Spinal cord (tissue), 4 donors: Measurements from ENCODE around the gene HOXD4. TPM values are rescaled to one million over a fixed set of nuclear protein-coding genes. Genes with fewer than 3 reads are reported as not detected.

Experiments
- polyA plus RNA-seq, 2 donors: library from polyadenylated mRNA; unstranded; fragments of 120-200 nt; gene quantifications; one replicate each; pipeline ENCODE4 v1.2.1, GENCODE V29; 2013; ENCODE audit not compliant: insufficient read length in 2 of 2
- small RNA-seq: library from RNA; depleted of rRNA; stranded (forward); fragments of <200 nt; gene quantifications from one replicate; pipeline ENCODE3, GENCODE V24; 2014; ENCODE audit warnings: low replicate concordance
- total RNA-seq, 2 donors: library from RNA; depleted of rRNA in 1 of 2; stranded (reverse); fragments of 120-200 nt in 1 of 2; fragments of >200 nt in 1 of 2; gene quantifications; one replicate each; pipeline versions ENCODE4 v1.2.3 to v1.2.4, GENCODE V29; 2013 to 2014

Gene HOXD4
- total and polyA plus RNA-seq, 4 donors = 3.9 to 19.8 (median 12.4) TPM

Small RNA genes within 50 kb of the gene (small RNA-seq; reads per million reads assigned to genes)
- gene MIR10B = 171,554 reads per million, percentile 100 among the genes with 10 or more reads in this experiment

Other genes with a start within 250 kb of the HOXD4 start
- 10 to 100 TPM; 38.7 to 72.8 TPM for gene LNPK, start 149.3 kb upstream of the HOXD4 start, total RNA-seq
- gene LNPK, start 149.3 kb upstream of the HOXD4 start, polyA plus RNA-seq = 10 to 100 TPM; 26.2 to 40.6 TPM
- gene EVX2, start 67.6 kb upstream of the HOXD4 start, total RNA-seq = under 1 TPM; 0.17 to 0.59 TPM
- 1 to 10 TPM in 1 of 2 donors, under 1 TPM in 1; 0.74 to 1.1 TPM for gene EVX2, start 67.6 kb upstream of the HOXD4 start, polyA plus RNA-seq
- gene HOXD13, start 58.8 kb upstream of the HOXD4 start, total RNA-seq = under 1 TPM in 1 of 2 donors, not detected in 1; 0.10 TPM
- gene HOXD13, start 58.8 kb upstream of the HOXD4 start, polyA plus RNA-seq = not detected
- not detected for gene HOXD12, start 51.8 kb upstream of the HOXD4 start, total RNA-seq
- not detected for gene HOXD12, start 51.8 kb upstream of the HOXD4 start, polyA plus RNA-seq
- 1 to 10 TPM in 1 of 2 donors, not detected in 1; 1.4 TPM for gene HOXD11, start 44.3 kb upstream of the HOXD4 start, total RNA-seq
- under 1 TPM; 0.39 to 0.51 TPM for gene HOXD11, start 44.3 kb upstream of the HOXD4 start, polyA plus RNA-seq
- gene HOXD10, start 34.8 kb upstream of the HOXD4 start, total RNA-seq = 10 to 100 TPM in 1 of 2 donors, not detected in 1; 15.5 TPM
- gene HOXD10, start 34.8 kb upstream of the HOXD4 start, polyA plus RNA-seq = under 1 TPM; 0.92 to 0.98 TPM
- gene HOXD9, start 28.8 kb upstream of the HOXD4 start, total RNA-seq = 1 to 10 TPM in 1 of 2 donors, under 1 TPM in 1; 0.22 to 3.2 TPM
- 1 to 10 TPM; 3.0 to 3.2 TPM for gene HOXD9, start 28.8 kb upstream of the HOXD4 start, polyA plus RNA-seq
- gene HOXD8, start 21.8 kb upstream of the HOXD4 start, total RNA-seq = 10 to 100 TPM; 10.5 to 12.9 TPM
- 10 to 100 TPM; 29.9 to 42.7 TPM for gene HOXD8, start 21.8 kb upstream of the HOXD4 start, polyA plus RNA-seq
- 10 to 100 TPM in 1 of 2 donors, 1 to 10 TPM in 1; 7.3 to 11.2 TPM for gene HOXD3, start 5.8 kb downstream of the HOXD4 start, total RNA-seq
- gene HOXD3, start 5.8 kb downstream of the HOXD4 start, polyA plus RNA-seq = 10 to 100 TPM; 18.1 to 23.0 TPM
- 1 to 10 TPM in 1 of 2 donors, under 1 TPM in 1; 0.66 to 2.7 TPM for gene HOXD1, start 37.1 kb downstream of the HOXD4 start, total RNA-seq
- 1 to 10 TPM; 5.1 to 5.6 TPM for gene HOXD1, start 37.1 kb downstream of the HOXD4 start, polyA plus RNA-seq
- 10 to 100 TPM; 34.1 to 42.9 TPM for gene MTX2, start 117.9 kb downstream of the HOXD4 start, total RNA-seq
- 100 to 1,000 TPM in 1 of 2 donors, 10 to 100 TPM in 1; 94.7 to 102 TPM for gene MTX2, start 117.9 kb downstream of the HOXD4 start, polyA plus RNA-seq